CD4-positive, alpha-beta T cell (primary cell): ENCODE results near the gene BTN3A1. TPM values are rescaled to one million over a fixed set of nuclear protein-coding genes. Genes with fewer than 3 reads are reported as not detected.

Experiments used
- ATAC-seq: fragments of 200-7000 bp; cut with Tn5 transposase; one replicate; pipeline ENCODE4 v1.10.0; 2022; ENCODE audit warnings: mild to moderate bottlenecking; ENCODE audit not compliant: poor library complexity
- CTCF ChIA-PET: fragments of 350-600 bp; sonication (Branson Sonifier 250); formaldehyde crosslinking; loops from one replicate; lab custom pipeline; 2021; ENCODE audit warnings: antibody characterized with exemption, inconsistent platforms; lab: Charles Lee
- POLR2A ChIA-PET: fragments of 350-600 bp; sonication (Branson Sonifier 250); formaldehyde crosslinking; loops from one replicate; lab custom pipeline; 2021; ENCODE audit warnings: antibody characterized with exemption, inconsistent platforms; lab: Charles Lee
- DNase-seq, 14 experiments: peaks; one replicate each; pipeline ENCODE4 v3.0.0-alpha.2; 2013 to 2020; ENCODE audit warnings: mixed read lengths in 2 of 14
- H3K27ac ChIP-seq, 2 donors: one replicate each; pipeline versions ENCODE4 v1.5.1 to v1.7.0; 2013; ENCODE audit warnings: low read length in 2 of 2, low read depth in 1 of 2, mild to moderate bottlenecking in 1 of 2
- H3K27me3 ChIP-seq, 2 experiments: 1 replicate in 1 of 2; 2 replicates in 1 of 2; pipeline versions ENCODE4 v1.6.1 to v1.7.0; 2013; ENCODE audit warnings: low read length in 2 of 2, control low read depth in 1 of 2, mild to moderate bottlenecking in 1 of 2, moderate library complexity in 1 of 2; ENCODE audit not compliant: insufficient read depth in 2 of 2, control insufficient read depth in 1 of 2
- H3K36me3 ChIP-seq: one replicate; pipeline ENCODE4 v1.6.1; 2013; ENCODE audit warnings: low read length, control low read depth; ENCODE audit not compliant: insufficient read depth
- H3K4me1 ChIP-seq: one replicate; pipeline ENCODE4 v1.6.1; 2013; ENCODE audit warnings: low read length, control low read depth; ENCODE audit not compliant: insufficient read depth
- H3K4me3 ChIP-seq: one replicate; pipeline ENCODE4 v1.5.1; 2013; ENCODE audit warnings: mild to moderate bottlenecking, low read length, moderate library complexity
- H3K9me3 ChIP-seq, 2 experiments: 1 replicate in 1 of 2; 2 replicates in 1 of 2; pipeline versions ENCODE4 v1.6.1 to v1.7.0; 2013; ENCODE audit warnings: low read length in 2 of 2, mild to moderate bottlenecking in 2 of 2, control low read depth in 1 of 2, moderate library complexity in 1 of 2; ENCODE audit not compliant: control insufficient read depth in 1 of 2, insufficient read depth in 1 of 2
- H3K27ac Mint-ChIP-seq: one replicate; pipeline ENCODE4 v1.8.0; 2020; ENCODE audit warnings: mixed read lengths
- H3K27me3 Mint-ChIP-seq: one replicate; pipeline ENCODE4 v1.8.0; 2021; ENCODE audit warnings: mixed read lengths
- H3K36me3 Mint-ChIP-seq: one replicate; pipeline ENCODE4 v1.8.0; 2021; ENCODE audit warnings: low read depth, mixed read lengths
- H3K4me1 Mint-ChIP-seq: one replicate; pipeline ENCODE4 v1.8.0; 2021; ENCODE audit warnings: low read depth, mixed read lengths
- H3K4me3 Mint-ChIP-seq: one replicate; pipeline ENCODE4 v1.8.0; 2020; ENCODE audit warnings: mild to moderate bottlenecking, mixed read lengths
- H3K9me3 Mint-ChIP-seq: one replicate; pipeline ENCODE4 v1.8.0; 2020; ENCODE audit warnings: mixed read lengths
- CTCF ChIP-seq: fragments of 200-600 bp; IDR thresholded peaks from one replicate; pipeline ENCODE4 v1.8.0; 2022; ENCODE audit warnings: antibody characterized with exemption, mild to moderate bottlenecking
- intact Hi-C, 2 experiments: fragments of 100-400 bp; cut with DNase I in 1 of 2; cut with micrococcal nuclease in 1 of 2; formaldehyde crosslinking; loops; one replicate each; pipeline versions ENCODE4 v1.15.1 to v1.9.0; 2023 to 2025; cut with DNase I, micrococcal nuclease
- total RNA-seq, 174 experiments: library from RNA in 2 of 174; stranded (reverse) in 2 of 174; gene quantifications; one replicate each; pipeline ENCODE4 v1.2.3 and lab custom pipeline; 2021 to 2026

Gene BTN3A1
- total RNA-seq, 2 experiments from 2014 or later, result 109 TPM

- no peaks in the 10 kb centered on the region for H3K27me3 ChIP-seq
- Mint-ChIP-seq H3K9me3 (no peaks in the 10 kb centered on the region), H3K27me3 (no peaks in the 10 kb centered on the region), H3K36me3 (peaks cover 18% of the 10 kb centered on the region), H3K4me3 (no peak overlapping the region), H3K27ac (peak overlapping the region; percentile 14), H3K4me1 (peaks cover 39% of the 10 kb centered on the region)
- peaks cover 0 to 5% of the 10 kb centered on the region in 2 experiments for H3K9me3 ChIP-seq
- no peak overlapping the region for H3K27ac ChIP-seq
- POLR2A ChIA-PET, result no interaction called here
- peaks cover 20% of the 10 kb centered on the region for H3K4me1 ChIP-seq
- intact Hi-C loops, result loop anchor here in 1 of 2 experiments (2.0 kb wide), 1 partner anchor 35 kb away; the partner anchor contains the start of gene BTN3A1
- no peak overlapping the region for H3K4me3 ChIP-seq
- no peaks in the 10 kb centered on the region for H3K36me3 ChIP-seq
- ATAC-seq (no peak), DNase-seq (no peak)
- CTCF ChIA-PET, result no interaction called here
- no peak for TF ChIP-seq CTCF
These were observed 35.9 kb downstream of the BTN3A1 start for GRCh38 chr6:26438000-26438399.

- TF ChIP-seq CTCF, result no peak
- H3K27ac Mint-ChIP-seq, result peak overlapping the region; percentile 99
- CTCF ChIA-PET, result interaction anchor here (1.1 to 1.3 kb wide), 3 partner anchors 17 to 156 kb away, joined by 3 to 4 read pairs (median 3); no protein-coding TSS in a partner anchor
- peaks cover 23% of the 10 kb centered on the region for H3K36me3 Mint-ChIP-seq
- peak overlapping the region; percentile 93 for H3K4me3 Mint-ChIP-seq
- Histone ChIP-seq H3K27ac (peak overlapping the region; percentile 86 to 95), H3K9me3 (peaks cover 0 to under 1% of the 10 kb centered on the region in 2 experiments), H3K4me1 (peaks cover 26% of the 10 kb centered on the region), H3K4me3 (peak overlapping the region; percentile 89), H3K27me3 (no peaks in the 10 kb centered on the region), H3K36me3 (peaks cover 6% of the 10 kb centered on the region)
- ATAC-seq (no peak), DNase-seq (peak in 2 of 14 experiments; percentile 7 to 50)
- no peaks in the 10 kb centered on the region for H3K27me3 Mint-ChIP-seq
- H3K4me1 Mint-ChIP-seq, result peaks cover 52% of the 10 kb centered on the region
- no peaks in the 10 kb centered on the region for H3K9me3 Mint-ChIP-seq
- POLR2A ChIA-PET, result interaction anchor here (0.6 to 2.0 kb wide), 7 partner anchors 34 to 812 kb away, joined by 3 to 15 read pairs (median 3); no protein-coding TSS in a partner anchor
- intact Hi-C loops, result loop anchor here (1.0 to 5.0 kb wide), 5 partner anchors 35 to 98 kb away; partner anchors contain the start of genes BTN3A1 (in 2 of the 2) and HMGN4 (in 1 of the 2)
These were observed 37.4 kb downstream of the BTN3A1 start for GRCh38 chr6:26439151-26440125.

GRCh38 chr6:26440977-26441358 lies 38.9 kb downstream of the BTN3A1 start:
- intact Hi-C loops, result loop anchor here (1.0 to 5.0 kb wide), 4 partner anchors 33 to 96 kb away; partner anchors contain the start of genes BTN3A1 (in 1 of the 2) and HMGN4 (in 1 of the 2)
- no peak for TF ChIP-seq CTCF
- no peaks in the 10 kb centered on the region for H3K27me3 Mint-ChIP-seq
- H3K27ac Mint-ChIP-seq, result peak overlapping the region; percentile 99
- Histone ChIP-seq H3K4me1 (peaks cover 42% of the 10 kb centered on the region), H3K9me3 (no peaks in the 10 kb centered on the region), H3K27me3 (no peaks in the 10 kb centered on the region), H3K4me3 (peak overlapping the region; percentile 89), H3K36me3 (peaks cover 21% of the 10 kb centered on the region), H3K27ac (peak overlapping the region; percentile 86 to 95)
- H3K9me3 Mint-ChIP-seq, result no peaks in the 10 kb centered on the region
- DNase-seq, result no peak
- POLR2A ChIA-PET, result interaction anchor here (0.6 to 2.0 kb wide), 4 partner anchors 33 to 113 kb away, joined by 3 to 15 read pairs (median 3); no protein-coding TSS in a partner anchor
- CTCF ChIA-PET, result interaction anchor here (1.2 to 1.3 kb wide), 2 partner anchors 99 to 155 kb away, joined by 3 to 4 read pairs; no protein-coding TSS in a partner anchor
- no peak for ATAC-seq
- H3K36me3 Mint-ChIP-seq, result peaks cover 38% of the 10 kb centered on the region
- peaks cover 68% of the 10 kb centered on the region for H3K4me1 Mint-ChIP-seq
- H3K4me3 Mint-ChIP-seq, result peak overlapping the region; percentile 93
